Osteocyte (in vitro differentiated cells): Measurements from ENCODE around the gene MLST8. TPM values are rescaled to one million over a fixed set of nuclear protein-coding genes. Genes with fewer than 3 reads are reported as not detected.

Experiments
- DNase-seq: peaks from one replicate; pipeline ENCODE4 v3.0.0; 2021; ENCODE audit warnings: mixed read lengths; ENCODE audit not compliant: unreplicated experiment; ENCODE audit errors: extremely low spot score
- H3K27ac Mint-ChIP-seq: one replicate; pipeline ENCODE4 v1.8.0; 2021; ENCODE audit warnings: mild to moderate bottlenecking, mixed read lengths; ENCODE audit not compliant: unreplicated experiment
- H3K27me3 Mint-ChIP-seq: one replicate; pipeline ENCODE4 v1.8.0; 2021; ENCODE audit warnings: mixed read lengths; ENCODE audit not compliant: unreplicated experiment
- H3K36me3 Mint-ChIP-seq: one replicate; pipeline ENCODE4 v1.8.0; 2021; ENCODE audit warnings: mixed read lengths; ENCODE audit not compliant: unreplicated experiment
- H3K4me1 Mint-ChIP-seq: one replicate; pipeline ENCODE4 v1.8.0; 2021; ENCODE audit warnings: mixed read lengths; ENCODE audit not compliant: unreplicated experiment
- H3K4me3 Mint-ChIP-seq: one replicate; pipeline ENCODE4 v1.8.0; 2021; ENCODE audit warnings: mild to moderate bottlenecking, moderate library complexity, mixed read lengths; ENCODE audit not compliant: unreplicated experiment
- H3K9me3 Mint-ChIP-seq: one replicate; pipeline ENCODE4 v1.8.0; 2021; ENCODE audit warnings: mixed read lengths; ENCODE audit not compliant: unreplicated experiment
- CTCF ChIP-seq: fragments of 200-600 bp; sonication (generic); IDR thresholded peaks from 2 replicates; pipeline ENCODE4 v1.5.0; 2021; ENCODE audit warnings: antibody characterized with exemption, mild to moderate bottlenecking, moderate library complexity
- total RNA-seq: library from RNA; stranded (reverse); gene quantifications from 2 replicates; pipeline ENCODE4 v1.2.1, GENCODE V29; 2021

MLST8 gene
- total RNA-seq, 1 donor from 2014 or later, result 60.2 TPM

DNA sequence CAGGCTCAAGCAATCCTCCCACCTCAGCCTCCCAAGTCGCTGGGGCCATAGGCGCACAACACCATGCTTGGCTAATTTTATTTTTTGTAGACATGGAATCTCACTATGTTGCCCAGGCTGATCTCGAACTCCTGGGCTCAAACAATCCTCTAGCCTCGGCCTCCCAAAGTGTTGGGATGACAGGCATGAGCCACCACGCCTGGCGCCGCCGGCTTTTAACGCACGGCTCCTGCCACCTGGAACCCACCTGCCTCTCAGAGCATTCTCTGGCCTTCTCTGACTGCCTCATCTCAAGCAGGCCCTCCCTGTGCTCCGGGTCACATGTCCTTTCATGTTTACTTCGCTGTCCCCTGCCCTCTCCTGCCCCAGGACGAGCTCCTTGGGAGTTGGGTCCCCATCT lies 19.2 kb upstream of the MLST8 start:
- Mint-ChIP-seq H3K27ac (no peak overlapping the region), H3K4me1 (no peaks in the 10 kb centered on the region), H3K27me3 (no peaks in the 10 kb centered on the region)

GRCh38 chr16:2186505-2186904 lies 18.7 kb upstream of the MLST8 start:
- Mint-ChIP-seq H3K27ac (no peak overlapping the region), H3K4me1 (no peaks in the 10 kb centered on the region), H3K9me3 (no peaks in the 10 kb centered on the region), H3K4me3 (no peak overlapping the region), H3K36me3 (no peaks in the 10 kb centered on the region), H3K27me3 (no peaks in the 10 kb centered on the region)
- DNase-seq, result no peak
- TF ChIP-seq CTCF, result no peak

More for the DNA sequence above, 19.2 kb upstream of the MLST8 start:
- no peak overlapping the region for H3K4me3 Mint-ChIP-seq
- TF ChIP-seq CTCF, result no peak
- no peaks in the 10 kb centered on the region for H3K36me3 Mint-ChIP-seq
- no peak for DNase-seq
- no peaks in the 10 kb centered on the region for H3K9me3 Mint-ChIP-seq

DNA sequence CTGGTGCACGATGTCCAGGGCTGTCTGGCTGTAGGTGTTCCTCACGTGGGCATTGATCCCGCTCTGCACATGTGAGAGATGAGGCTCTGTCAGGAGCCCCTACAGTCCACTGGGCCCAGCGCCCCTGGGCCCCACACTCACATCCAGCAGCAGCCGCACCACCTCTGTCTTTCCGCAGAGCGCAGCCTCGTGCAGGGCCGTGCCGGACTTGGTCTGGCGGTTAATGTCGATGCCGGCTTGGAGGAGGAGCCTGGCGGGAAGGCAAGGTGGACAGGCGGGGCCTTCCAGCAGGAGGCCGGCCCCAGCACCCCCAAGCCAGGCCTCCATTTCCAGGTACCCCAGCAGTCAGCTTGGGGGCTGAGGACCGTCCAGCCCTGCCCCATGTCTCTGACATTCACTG lies 18.0 kb upstream of the MLST8 start:
- H3K9me3 Mint-ChIP-seq, result no peaks in the 10 kb centered on the region
- no peak overlapping the region for H3K27ac Mint-ChIP-seq
- H3K4me1 Mint-ChIP-seq, result no peaks in the 10 kb centered on the region
- DNase-seq, result no peak
- no peak overlapping the region for H3K4me3 Mint-ChIP-seq
- no peaks in the 10 kb centered on the region for H3K36me3 Mint-ChIP-seq
- H3K27me3 Mint-ChIP-seq, result no peaks in the 10 kb centered on the region
- TF ChIP-seq CTCF, result no peak

DNA sequence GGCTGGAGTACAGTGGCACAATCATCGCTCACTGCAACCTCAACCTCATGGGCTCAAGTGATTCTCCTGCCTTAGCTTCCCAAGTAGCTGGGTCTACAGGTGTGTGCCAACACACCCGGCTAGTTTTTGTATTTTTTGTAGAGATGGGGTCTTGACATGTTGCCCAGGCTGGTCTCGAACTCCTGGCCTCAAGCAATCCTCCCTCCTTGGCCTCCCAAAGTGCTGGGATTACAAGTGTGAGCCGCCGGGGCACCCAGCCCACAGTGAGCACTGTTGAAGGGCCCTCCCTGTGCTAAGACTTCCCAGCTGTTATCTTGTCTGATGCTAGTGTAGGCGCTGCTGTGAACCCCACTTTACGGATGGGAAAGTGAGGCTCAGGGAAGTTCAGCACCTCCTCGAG lies 16.9 kb upstream of the MLST8 start:
- Mint-ChIP-seq H3K9me3 (no peaks in the 10 kb centered on the region), H3K27ac (no peak overlapping the region), H3K4me1 (no peaks in the 10 kb centered on the region), H3K27me3 (no peaks in the 10 kb centered on the region), H3K36me3 (no peaks in the 10 kb centered on the region), H3K4me3 (no peak overlapping the region)
- no peak for TF ChIP-seq CTCF
- DNase-seq, result no peak

DNA sequence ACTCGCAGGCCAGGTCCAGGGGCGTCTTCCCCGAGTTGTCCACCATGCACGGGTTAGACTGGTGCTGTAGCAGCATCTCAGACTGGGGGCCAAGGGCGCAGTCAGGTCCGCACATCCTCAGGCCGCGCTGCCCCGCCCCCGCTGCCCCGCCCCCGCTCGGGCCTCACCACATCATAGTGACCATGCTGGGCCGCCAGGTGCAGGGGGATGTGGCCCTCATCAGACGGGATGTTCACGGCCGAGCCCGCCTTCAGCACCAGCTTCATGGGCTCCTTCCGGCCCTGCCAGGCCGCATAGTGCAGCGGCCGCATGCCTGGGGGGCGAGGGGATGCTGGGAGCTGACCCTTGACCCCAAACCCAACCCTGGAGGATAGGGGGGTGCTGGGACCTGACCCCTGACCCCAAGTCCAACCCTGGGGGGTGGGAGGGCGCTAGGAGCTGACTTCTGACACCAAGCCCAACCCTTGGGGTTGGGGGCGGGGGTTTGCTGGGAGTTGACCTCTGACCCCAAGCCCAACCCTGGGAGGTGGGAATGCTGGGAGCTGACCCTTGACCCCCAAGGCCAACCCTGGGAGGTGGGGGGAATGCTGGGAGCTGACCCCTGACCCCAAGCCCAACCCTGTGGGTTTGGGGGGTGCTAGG lies 15.9 kb upstream of the MLST8 start:
- no peaks in the 10 kb centered on the region for H3K9me3 Mint-ChIP-seq
- no peaks in the 10 kb centered on the region for H3K36me3 Mint-ChIP-seq
- H3K27ac Mint-ChIP-seq, result no peak overlapping the region
- H3K4me3 Mint-ChIP-seq, result no peak overlapping the region
- no peak for DNase-seq
- no peaks in the 10 kb centered on the region for H3K4me1 Mint-ChIP-seq
- no peak for TF ChIP-seq CTCF
- no peaks in the 10 kb centered on the region for H3K27me3 Mint-ChIP-seq
